ENCODE measurements around the gene LDLRAD4. TPM values are rescaled to one million over a fixed set of nuclear protein-coding genes. Genes with fewer than 3 reads are reported as not detected.

The LDLRAD4 gene
- total RNA-seq, 1 experiment from 2014 or later = not detected

DNA sequence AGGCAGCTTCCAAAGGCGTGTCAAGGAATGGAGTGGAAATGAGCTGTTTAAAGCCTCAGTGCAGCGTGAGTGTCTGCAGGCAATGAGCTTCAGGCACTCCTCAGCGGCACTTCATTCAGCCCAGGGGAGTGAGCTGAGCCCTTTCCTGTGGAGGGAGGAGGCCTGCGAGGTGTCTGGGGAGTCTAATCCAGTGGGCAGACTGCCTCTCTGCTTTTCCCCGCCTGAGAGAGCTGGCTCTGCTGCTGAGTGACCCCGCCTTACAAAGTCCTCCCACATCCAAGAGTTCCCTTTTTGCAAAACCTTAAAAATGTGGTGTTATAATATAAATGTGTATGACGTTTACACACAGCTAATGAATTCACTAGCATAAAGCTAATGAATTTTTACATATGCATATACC is 7.0 kb upstream of the LDLRAD4 start:
- CTCF ChIA-PET = no interaction called here
- DNase-seq (no peak), ATAC-seq (no peak)
- Histone ChIP-seq H3F3A (ENCODE audit: low read length, unreplicated experiment) (peaks cover 3% of the 10 kb centered on the region), H3K36me3 (ENCODE audit: low read depth, low read length) (no peaks in the 10 kb centered on the region), H3K4me1 (ENCODE audit: insufficient read depth, low read length) (no peaks in the 10 kb centered on the region), H2AFZ (ENCODE audit: low read length) (no peak overlapping the region), H3K9ac (ENCODE audit: low read length) (no peak overlapping the region), H3K9me3 (ENCODE audit: low read length) (no peaks in the 10 kb centered on the region), H3K4me2 (ENCODE audit: low read length) (no peak overlapping the region), H3K9me2 (replicated peaks; ENCODE audit: low read length) (no peaks in the 10 kb centered on the region), H4K20me1 (ENCODE audit: low read length) (no peaks in the 10 kb centered on the region), H3K4me3 (ENCODE audit: low read length) (no peak overlapping the region), H3K27ac (ENCODE audit: low read length) (no peak overlapping the region), H3K79me2 (ENCODE audit: low read length) (no peaks in the 10 kb centered on the region), H3K27me3 (ENCODE audit: low read length) (peaks cover 82% of the 10 kb centered on the region)
- BruUV-seq (replicated peaks) = no TSS peak
- intact Hi-C loops (cut with micrococcal nuclease) = no loop called here
- POLR2A ChIA-PET (ENCODE audit: unreplicated experiment) = no interaction called here
- TF ChIP-seq EZH2phosphoT487 (IDR thresholded peaks at IDR 0.05; ENCODE audit: borderline replicate concordance, low read length) (no peak), EZH2 (IDR thresholded peaks at IDR 0.05; ENCODE audit: low read length, unreplicated experiment) (no peak), CTCF (conservative IDR thresholded peaks at IDR 0.05; ENCODE audit: low read depth, low read length) (no peak)

DNA sequence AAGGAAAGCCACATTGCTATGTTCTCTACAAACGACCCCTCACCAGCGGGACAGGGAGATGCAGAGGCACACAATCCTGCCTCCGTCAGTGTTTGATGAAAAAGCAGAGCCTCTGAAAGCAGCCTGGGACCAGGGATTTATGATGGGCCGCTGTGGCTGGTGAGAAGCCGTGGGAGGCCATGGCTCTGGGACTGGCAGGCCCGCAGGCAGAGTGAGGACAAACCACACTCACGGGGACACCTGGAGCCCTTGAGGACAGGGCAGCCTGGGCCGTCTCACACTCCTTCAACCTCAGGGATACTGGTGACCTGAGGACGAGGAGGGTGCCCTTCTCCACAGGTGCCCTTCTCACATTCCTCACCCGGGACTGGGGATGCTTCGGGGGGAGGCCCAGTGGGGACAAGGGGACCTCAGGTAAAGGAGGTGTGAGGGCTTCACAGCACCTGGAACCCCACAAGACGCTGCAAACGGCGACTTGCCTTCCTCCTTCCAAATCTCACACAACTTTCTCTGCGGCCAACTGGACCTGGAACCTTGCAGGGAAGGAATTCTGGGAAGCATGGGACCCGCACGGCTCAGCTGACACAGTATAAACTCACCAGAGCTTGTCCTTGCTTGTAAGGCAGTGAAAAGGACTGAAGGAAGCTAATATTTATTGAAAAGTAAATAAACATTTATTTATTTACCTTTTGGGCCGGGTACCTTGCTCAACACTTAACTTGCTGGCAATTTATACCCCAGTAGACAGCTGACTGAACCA is 5.3 kb upstream of the LDLRAD4 start:
- Histone ChIP-seq H3K9me3 (ENCODE audit: low read length) (no peaks in the 10 kb centered on the region), H4K20me1 (ENCODE audit: low read length) (no peaks in the 10 kb centered on the region), H3K4me2 (ENCODE audit: low read length) (no peak overlapping the region), H3K9me2 (replicated peaks; ENCODE audit: low read length) (no peaks in the 10 kb centered on the region), H3K79me2 (ENCODE audit: low read length) (no peaks in the 10 kb centered on the region), H3K4me3 (ENCODE audit: low read length) (no peak overlapping the region), H3K4me1 (ENCODE audit: insufficient read depth, low read length) (no peaks in the 10 kb centered on the region), H3K9ac (ENCODE audit: low read length) (no peak overlapping the region), H3K27me3 (ENCODE audit: low read length) (peaks cover 75% of the 10 kb centered on the region), H3F3A (ENCODE audit: low read length, unreplicated experiment) (peaks cover 4% of the 10 kb centered on the region), H2AFZ (ENCODE audit: low read length) (no peak overlapping the region), H3K27ac (ENCODE audit: low read length) (no peak overlapping the region), H3K36me3 (ENCODE audit: low read depth, low read length) (no peaks in the 10 kb centered on the region)
- TF ChIP-seq CTCF (conservative IDR thresholded peaks at IDR 0.05; ENCODE audit: low read depth, low read length) (no peak), EZH2 (IDR thresholded peaks at IDR 0.05; ENCODE audit: low read length, unreplicated experiment) (no peak), EZH2phosphoT487 (IDR thresholded peaks at IDR 0.05; ENCODE audit: borderline replicate concordance, low read length) (no peak)
- ChIA-PET CTCF (interaction anchor here (0.5 kb wide), 1 partner anchor 498 kb away, joined by 3 read pairs; no protein-coding TSS in a partner anchor), POLR2A (ENCODE audit: unreplicated experiment) (no interaction called here)
- ATAC-seq = no peak
- BruUV-seq (replicated peaks) = no TSS peak
- intact Hi-C loops (cut with micrococcal nuclease) = no loop called here
- DNase-seq = no peak

- no peak overlapping the region for H3K9ac ChIP-seq (ENCODE audit: low read length)
- ATAC-seq = no peak
- CTCF ChIA-PET = no interaction called here
- no peak for DNase-seq
- no peaks in the 10 kb centered on the region for H3K79me2 ChIP-seq (ENCODE audit: low read length)
- no peaks in the 10 kb centered on the region for H3K9me2 ChIP-seq (replicated peaks; ENCODE audit: low read length)
- H2AFZ ChIP-seq (ENCODE audit: low read length) = no peak overlapping the region
- no peak overlapping the region for H3K4me2 ChIP-seq (ENCODE audit: low read length)
- H3K27ac ChIP-seq (ENCODE audit: low read length) = no peak overlapping the region
- BruUV-seq (replicated peaks) = no TSS peak
- H3K9me3 ChIP-seq (ENCODE audit: low read length) = no peaks in the 10 kb centered on the region
- intact Hi-C loops (cut with micrococcal nuclease) = loop anchor here (5.0 kb wide), 1 partner anchor 588 kb away; no protein-coding TSS in a partner anchor
- peaks cover 75% of the 10 kb centered on the region for H3K27me3 ChIP-seq (ENCODE audit: low read length)
- H4K20me1 ChIP-seq (ENCODE audit: low read length) = no peaks in the 10 kb centered on the region
- peaks cover 4% of the 10 kb centered on the region for H3F3A ChIP-seq (ENCODE audit: low read length, unreplicated experiment)
- H3K36me3 ChIP-seq (ENCODE audit: low read depth, low read length) = no peaks in the 10 kb centered on the region
- POLR2A ChIA-PET (ENCODE audit: unreplicated experiment) = no interaction called here
- H3K4me3 ChIP-seq (ENCODE audit: low read length) = no peak overlapping the region
- H3K4me1 ChIP-seq (ENCODE audit: insufficient read depth, low read length) = no peaks in the 10 kb centered on the region
- TF ChIP-seq EZH2 (IDR thresholded peaks at IDR 0.05; ENCODE audit: low read length, unreplicated experiment) (no peak), EZH2phosphoT487 (IDR thresholded peaks at IDR 0.05; ENCODE audit: borderline replicate concordance, low read length) (no peak), CTCF (conservative IDR thresholded peaks at IDR 0.05; ENCODE audit: low read depth, low read length) (no peak)
These were observed 4.0 kb upstream of the LDLRAD4 start for GRCh38 chr18:13214609-13215008.
